Spleen (tissue), 7 donors: ENCODE results near the gene G6PC3.

Source experiments
- POLR2A ChIP-seq, 3 donors: fragments of 450-650 bp; IDR thresholded peaks; one replicate each; pipeline ENCODE4 v1.5.1; 2017; ENCODE audit warnings: antibody characterized with exemption in 3 of 3, mild to moderate bottlenecking in 1 of 3
- POLR2AphosphoS5 ChIP-seq, 3 donors: sonication (generic); formaldehyde crosslinking; IDR thresholded peaks; one replicate each; pipeline ENCODE4 v1.5.1; 2017; ENCODE audit warnings: antibody characterized with exemption in 3 of 3
- TF ChIP-seq, protein P1 (sequence below), 11 experiments: fragments of 200-600 bp in 7 of 11; fragments of 450-650 bp in 4 of 11; sonication (generic) in 4 of 11; IDR thresholded peaks in 8 of 11; conservative IDR thresholded peaks in 3 of 11; 1 replicate in 7 of 11; 2 replicates in 4 of 11; pipeline versions ENCODE4 v1.4.0 to v1.8.0; 2016 to 2021; ENCODE audit warnings: antibody characterized with exemption in 11 of 11, inconsistent platforms in 4 of 11, mild to moderate bottlenecking in 1 of 11
- donor health status: DM: no; HTN: no; CAD: no; lungs with moderate emphysema.
- donor health status: DM: no; HTN: no; CAD: no.
- donor health status: DM: no; HTN: no; CAD: no.

DNA sequence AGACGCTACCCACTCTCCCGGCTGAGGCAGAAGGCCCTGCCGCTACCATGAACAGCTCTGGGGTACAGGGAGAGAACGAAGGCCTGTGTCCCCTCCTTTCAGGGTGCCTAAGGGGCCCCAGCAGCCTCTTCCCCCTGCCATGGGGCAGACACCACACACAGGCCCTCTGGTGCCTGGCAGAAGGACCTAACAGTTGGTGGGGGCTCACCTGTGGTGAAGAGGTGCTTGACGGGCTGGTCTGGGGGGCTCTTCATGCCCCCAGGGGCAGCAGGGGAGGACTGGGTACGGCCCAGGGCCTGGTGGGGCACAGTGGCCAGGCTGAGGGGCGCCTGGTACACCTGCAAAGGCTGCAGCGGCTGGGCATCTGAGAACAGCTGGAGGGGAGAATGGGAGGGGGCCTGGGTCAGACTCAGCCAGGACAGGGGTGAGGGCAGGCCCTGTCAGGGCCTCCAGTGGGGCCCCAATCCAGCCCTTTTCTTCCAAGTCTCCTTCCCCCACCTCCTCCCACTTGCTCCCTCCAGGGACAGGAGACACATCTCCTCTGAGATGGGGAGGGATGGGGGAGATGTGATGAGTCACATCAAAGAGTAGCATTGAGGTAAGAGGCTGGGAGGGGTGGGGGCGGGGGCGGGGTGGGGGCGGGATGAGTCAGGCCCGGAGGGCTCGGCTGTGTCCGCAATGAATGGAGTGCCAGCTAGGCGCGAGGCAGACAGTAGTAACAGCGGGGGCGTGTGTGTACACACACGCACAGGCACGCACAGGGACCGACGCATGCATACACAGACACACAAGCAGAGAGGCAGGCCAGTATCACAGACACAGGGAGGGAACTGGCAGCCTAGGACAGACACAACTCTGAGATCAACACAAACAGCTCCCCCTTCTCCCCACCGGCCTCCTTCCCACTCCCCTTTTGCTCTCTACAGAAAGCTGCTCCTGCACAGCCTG, 16.1 kb downstream of the G6PC3 start:
- TF ChIP-seq, protein P1, sequence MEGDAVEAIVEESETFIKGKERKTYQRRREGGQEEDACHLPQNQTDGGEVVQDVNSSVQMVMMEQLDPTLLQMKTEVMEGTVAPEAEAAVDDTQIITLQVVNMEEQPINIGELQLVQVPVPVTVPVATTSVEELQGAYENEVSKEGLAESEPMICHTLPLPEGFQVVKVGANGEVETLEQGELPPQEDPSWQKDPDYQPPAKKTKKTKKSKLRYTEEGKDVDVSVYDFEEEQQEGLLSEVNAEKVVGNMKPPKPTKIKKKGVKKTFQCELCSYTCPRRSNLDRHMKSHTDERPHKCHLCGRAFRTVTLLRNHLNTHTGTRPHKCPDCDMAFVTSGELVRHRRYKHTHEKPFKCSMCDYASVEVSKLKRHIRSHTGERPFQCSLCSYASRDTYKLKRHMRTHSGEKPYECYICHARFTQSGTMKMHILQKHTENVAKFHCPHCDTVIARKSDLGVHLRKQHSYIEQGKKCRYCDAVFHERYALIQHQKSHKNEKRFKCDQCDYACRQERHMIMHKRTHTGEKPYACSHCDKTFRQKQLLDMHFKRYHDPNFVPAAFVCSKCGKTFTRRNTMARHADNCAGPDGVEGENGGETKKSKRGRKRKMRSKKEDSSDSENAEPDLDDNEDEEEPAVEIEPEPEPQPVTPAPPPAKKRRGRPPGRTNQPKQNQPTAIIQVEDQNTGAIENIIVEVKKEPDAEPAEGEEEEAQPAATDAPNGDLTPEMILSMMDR (IDR thresholded peaks at IDR 0.05 in 8 of 11, conservative IDR thresholded peaks at IDR 0.05 in 3 of 11) = no peak
- no peak for TF ChIP-seq POLR2A (IDR thresholded peaks at IDR 0.05)
- TF ChIP-seq POLR2AphosphoS5 (IDR thresholded peaks at IDR 0.05) = peak in 1 of 3 donors; percentile 38
